B cell (primary cell): ENCODE data around the gene OXNAD1. TPM values are rescaled to one million over a fixed set of nuclear protein-coding genes. Genes with fewer than 3 reads are reported as not detected.

Source experiments
- ATAC-seq: fragments of 200-7000 bp; cut with Tn5 transposase; one replicate; pipeline ENCODE4 v1.10.0; 2021; ENCODE audit warnings: low read depth, mild to moderate bottlenecking, moderate number of reproducible peaks, moderate library complexity
- CTCF ChIA-PET: fragments of 350-600 bp; sonication (Branson Sonifier 250); formaldehyde crosslinking; loops from one replicate; lab custom pipeline; 2021; ENCODE audit warnings: antibody characterized with exemption, inconsistent platforms; lab: Charles Lee
- POLR2A ChIA-PET: fragments of 350-600 bp; sonication (Branson Sonifier 250); formaldehyde crosslinking; loops from one replicate; lab custom pipeline; 2021; ENCODE audit warnings: antibody characterized with exemption; lab: Charles Lee
- DNase-seq: peaks from one replicate; pipeline ENCODE4 v3.0.0; 2013
- H2AFZ ChIP-seq: 2 replicates; pipeline ENCODE4 v1.6.1; 2012; ENCODE audit warnings: mild to moderate bottlenecking, low read depth, low read length; ENCODE audit not compliant: insufficient read depth, poor library complexity, severe bottlenecking
- H3K27ac ChIP-seq, 2 donors: 1 replicate in 1 of 2; 2 replicates in 1 of 2; pipeline ENCODE4 v1.5.1; 2012 to 2013; ENCODE audit warnings: low read length in 2 of 2, mild to moderate bottlenecking in 2 of 2, moderate library complexity in 1 of 2
- H3K27me3 ChIP-seq, 4 experiments: fragments of 200-600 bp in 1 of 4; sonication (generic) in 1 of 4; replicated peaks in 1 of 4; 1 replicate in 2 of 4; 2 replicates in 2 of 4; pipeline versions ENCODE4 v1.6.1 to v1.7.0; 2013 to 2016; ENCODE audit warnings: low read length in 3 of 4, mild to moderate bottlenecking in 2 of 4, mixed read lengths in 1 of 4, moderate library complexity in 1 of 4; ENCODE audit not compliant: insufficient read depth in 4 of 4, control insufficient read depth in 3 of 4; ENCODE audit errors: control extremely low read depth in 1 of 4
- H3K36me3 ChIP-seq, 2 experiments: replicated peaks in 1 of 2; 1 replicate in 1 of 2; 2 replicates in 1 of 2; pipeline versions ENCODE4 v1.6.1 to v1.7.1; 2013; ENCODE audit warnings: low read length in 1 of 2; ENCODE audit not compliant: insufficient read depth in 2 of 2, control insufficient read depth in 1 of 2; ENCODE audit errors: control extremely low read depth in 1 of 2, extremely low read depth in 1 of 2
- H3K4me1 ChIP-seq, 2 donors: fragments of 200-600 bp in 1 of 2; sonication (generic) in 1 of 2; 1 replicate in 1 of 2; 2 replicates in 1 of 2; pipeline versions ENCODE4 v1.5.1 to v1.6.1; 2013 to 2017; ENCODE audit warnings: low read length in 2 of 2; ENCODE audit not compliant: control insufficient read depth in 2 of 2, insufficient read depth in 2 of 2
- H3K4me2 ChIP-seq: replicated peaks from 2 replicates; pipeline ENCODE3; 2012; ENCODE audit warnings: mild to moderate bottlenecking, low read depth, low read length; ENCODE audit not compliant: poor library complexity, severe bottlenecking
- H3K4me3 ChIP-seq, 5 experiments: fragments of 200-600 bp in 1 of 5; sonication (generic) in 1 of 5; 1 replicate in 3 of 5; 2 replicates in 2 of 5; pipeline versions ENCODE4 v1.5.1 to v1.7.0; 2011 to 2016; ENCODE audit warnings: low read length in 4 of 5, mild to moderate bottlenecking in 4 of 5, low read depth in 2 of 5, control low read depth in 1 of 5, moderate library complexity in 1 of 5; ENCODE audit not compliant: insufficient read depth in 1 of 5; ENCODE audit errors: control extremely low read depth in 1 of 5, extremely low read depth in 1 of 5
- H3K79me2 ChIP-seq: fragments of 200-600 bp; sonication (generic); one replicate; pipeline ENCODE4 v1.6.0; 2016; ENCODE audit warnings: low read length; ENCODE audit not compliant: control insufficient read depth, insufficient read depth
- H3K9ac ChIP-seq: fragments of 200-600 bp; sonication (generic); 2 replicates; pipeline ENCODE4 v1.6.1; 2017; ENCODE audit warnings: mild to moderate bottlenecking, low read length, moderate library complexity
- H3K9me3 ChIP-seq, 3 donors: one replicate each; pipeline versions ENCODE4 v1.6.1 to v1.7.1; 2013; ENCODE audit warnings: low read length in 2 of 3; ENCODE audit not compliant: control insufficient read depth in 2 of 3, insufficient read depth in 1 of 3; ENCODE audit errors: control extremely low read depth in 1 of 3
- H4K20me1 ChIP-seq: 2 replicates; pipeline ENCODE4 v1.6.0; 2012; ENCODE audit warnings: mild to moderate bottlenecking, low read length; ENCODE audit not compliant: insufficient read depth, control insufficient read depth, poor library complexity, severe bottlenecking
- H3K27ac Mint-ChIP-seq: one replicate; pipeline ENCODE4 v1.8.0; 2021; ENCODE audit warnings: mixed read lengths
- H3K27me3 Mint-ChIP-seq: one replicate; pipeline ENCODE4 v1.8.0; 2021; ENCODE audit warnings: mixed read lengths
- H3K4me1 Mint-ChIP-seq: one replicate; pipeline ENCODE4 v1.8.0; 2021; ENCODE audit warnings: mixed read lengths
- H3K4me3 Mint-ChIP-seq: one replicate; pipeline ENCODE4 v1.8.0; 2021; ENCODE audit warnings: mixed read lengths
- H3K9me3 Mint-ChIP-seq: one replicate; pipeline ENCODE4 v1.8.0; 2022; ENCODE audit warnings: mixed read lengths; ENCODE audit not compliant: insufficient read depth
- EZH2 ChIP-seq: IDR thresholded peaks from 2 replicates; pipeline ENCODE4 v1.6.1; 2012; ENCODE audit warnings: borderline replicate concordance, low read depth, mild to moderate bottlenecking, moderate library complexity, low read length; ENCODE audit not compliant: insufficient read depth, poor library complexity, severe bottlenecking
- WGBS: methylation state at CpG from one replicate; pipeline ENCODE4 v1.1.5; 2013; ENCODE audit warnings: missing lambda C conversion rate; ENCODE audit not compliant: insufficient coverage; 5-methylcytosine and 5-hydroxymethylcytosine counted together
- intact Hi-C: fragments of 100-400 bp; cut with micrococcal nuclease; formaldehyde crosslinking; loops from one replicate; pipeline ENCODE4 v1.10.0; 2022
- polyA plus RNA-seq: library from polyadenylated mRNA; depleted of rRNA; stranded (reverse); fragments of >200 nt; gene quantifications from 2 replicates; pipeline ENCODE4 v1.2.3, GENCODE V29; 2012
- total RNA-seq, 2 donors: library from RNA; stranded (reverse); fragments of 120-200 nt in 1 of 2; gene quantifications; 1 replicate in 1 of 2; 2 replicates in 1 of 2; pipeline versions ENCODE4 v1.2.3 to v1.2.4, GENCODE V29; 2013 to 2022
- TF ChIP-seq, protein P1 (sequence below): fragments of 200-600 bp; IDR thresholded peaks from one replicate; pipeline ENCODE4 v1.8.0; 2022; ENCODE audit warnings: antibody characterized with exemption, mild to moderate bottlenecking

The OXNAD1 gene
- total and polyA plus RNA-seq, 2 donors (not counting 1 experiment from before 2014, with no cell fraction given), result 4.0 to 12.3 TPM

- no peak for DNase-seq
- no peaks in the 10 kb centered on the region for H3K9me3 Mint-ChIP-seq
- ChIA-PET POLR2A (no interaction called here), CTCF (interaction anchor here (1.9 kb wide), 1 partner anchor 193 kb away, joined by 6 read pairs; no protein-coding TSS in a partner anchor)
- H3K4me2 ChIP-seq, result no peak overlapping the region
- intact Hi-C loops, result no loop called here
- H3K27me3 Mint-ChIP-seq, result peaks cover under 1% of the 10 kb centered on the region
- no peaks in the 10 kb centered on the region for H3K36me3 ChIP-seq
- no peaks in the 10 kb centered on the region for H3K27me3 ChIP-seq
- no peak overlapping the region for H2AFZ ChIP-seq
- H3K4me3 ChIP-seq, result no peak overlapping the region
- H3K79me2 ChIP-seq, result no peaks in the 10 kb centered on the region
- no peak overlapping the region for H3K9ac ChIP-seq
- no peaks in the 10 kb centered on the region for H4K20me1 ChIP-seq
- H3K27ac Mint-ChIP-seq, result no peak overlapping the region
- TF ChIP-seq, protein P1, sequence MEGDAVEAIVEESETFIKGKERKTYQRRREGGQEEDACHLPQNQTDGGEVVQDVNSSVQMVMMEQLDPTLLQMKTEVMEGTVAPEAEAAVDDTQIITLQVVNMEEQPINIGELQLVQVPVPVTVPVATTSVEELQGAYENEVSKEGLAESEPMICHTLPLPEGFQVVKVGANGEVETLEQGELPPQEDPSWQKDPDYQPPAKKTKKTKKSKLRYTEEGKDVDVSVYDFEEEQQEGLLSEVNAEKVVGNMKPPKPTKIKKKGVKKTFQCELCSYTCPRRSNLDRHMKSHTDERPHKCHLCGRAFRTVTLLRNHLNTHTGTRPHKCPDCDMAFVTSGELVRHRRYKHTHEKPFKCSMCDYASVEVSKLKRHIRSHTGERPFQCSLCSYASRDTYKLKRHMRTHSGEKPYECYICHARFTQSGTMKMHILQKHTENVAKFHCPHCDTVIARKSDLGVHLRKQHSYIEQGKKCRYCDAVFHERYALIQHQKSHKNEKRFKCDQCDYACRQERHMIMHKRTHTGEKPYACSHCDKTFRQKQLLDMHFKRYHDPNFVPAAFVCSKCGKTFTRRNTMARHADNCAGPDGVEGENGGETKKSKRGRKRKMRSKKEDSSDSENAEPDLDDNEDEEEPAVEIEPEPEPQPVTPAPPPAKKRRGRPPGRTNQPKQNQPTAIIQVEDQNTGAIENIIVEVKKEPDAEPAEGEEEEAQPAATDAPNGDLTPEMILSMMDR, result no peak
- TF ChIP-seq EZH2, result no peak
- H3K27ac ChIP-seq, result no peak overlapping the region
- WGBS, result 100% methylated on average over 1 of the region's 5 CpGs
- ATAC-seq, result no peak
- H3K4me3 Mint-ChIP-seq, result no peak overlapping the region
- H3K4me1 ChIP-seq, result peaks cover 0 to 2% of the 10 kb centered on the region in 2 donors
- peaks cover 2% of the 10 kb centered on the region for H3K4me1 Mint-ChIP-seq
- H3K9me3 ChIP-seq, result no peaks in the 10 kb centered on the region
Measured at GRCh38 chr3:16242177-16242576, 22.8 kb upstream of the OXNAD1 start.

DNA sequence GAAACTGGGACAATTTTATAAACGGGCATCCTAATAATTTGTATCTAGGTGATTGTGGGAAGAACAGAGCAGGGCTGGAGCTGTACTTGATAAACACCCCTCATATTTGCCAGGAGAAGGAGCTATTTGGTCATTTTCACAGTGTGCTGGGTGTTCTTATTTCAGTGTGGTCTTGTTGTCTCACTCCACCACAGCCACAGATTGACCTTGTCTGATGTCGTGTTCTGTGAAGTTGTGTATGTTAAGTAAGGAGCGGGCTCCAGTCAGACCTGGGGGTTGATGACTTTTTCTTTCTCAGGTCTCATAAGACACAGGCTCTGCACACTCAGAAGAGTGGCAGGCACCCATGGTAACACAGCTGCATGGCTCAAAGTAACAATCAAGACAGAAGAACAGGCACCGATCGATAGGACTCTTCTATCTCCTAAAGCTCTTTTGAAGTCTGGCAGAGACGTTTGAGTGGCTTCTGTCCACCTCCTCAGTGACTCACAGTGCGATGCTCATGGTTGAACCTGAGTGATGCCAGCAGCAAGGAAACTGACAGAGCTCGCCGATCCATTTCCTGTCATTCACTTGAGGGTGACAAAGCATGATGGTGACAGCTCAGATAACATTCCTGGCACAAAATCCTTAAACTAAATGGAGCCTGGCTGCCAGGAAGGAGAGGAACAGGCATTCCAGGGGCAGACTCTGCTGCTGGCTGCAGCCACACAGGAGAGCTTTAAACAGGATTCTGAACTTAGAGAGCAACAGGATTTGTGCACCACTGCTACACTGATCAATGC is 21.1 kb upstream of the OXNAD1 start:
- H3K9me3 Mint-ChIP-seq, result no peaks in the 10 kb centered on the region
- Histone ChIP-seq H3K4me2 (no peak overlapping the region), H4K20me1 (no peaks in the 10 kb centered on the region), H3K4me1 (peaks cover 0 to 8% of the 10 kb centered on the region in 2 donors), H3K27ac (no peak overlapping the region), H3K27me3 (peaks cover 0 to 6% (median 0%) of the 10 kb centered on the region in 4 experiments), H3K79me2 (no peaks in the 10 kb centered on the region), H3K4me3 (no peak overlapping the region), H3K36me3 (no peaks in the 10 kb centered on the region), H3K9me3 (no peaks in the 10 kb centered on the region), H3K9ac (no peak overlapping the region), H2AFZ (no peak overlapping the region)
- CTCF ChIA-PET, result interaction anchor here (1.9 kb wide), 1 partner anchor 195 kb away, joined by 6 read pairs; no protein-coding TSS in a partner anchor
- 73% methylated on average over 7 of the region's 9 CpGs for WGBS
- no peak overlapping the region for H3K4me3 Mint-ChIP-seq
- POLR2A ChIA-PET, result interaction anchor here (0.6 kb wide), 1 partner anchor 8 kb away, joined by 6 read pairs; no protein-coding TSS in a partner anchor
- no peak overlapping the region for H3K27ac Mint-ChIP-seq
- DNase-seq (no peak), ATAC-seq (no peak)
- H3K27me3 Mint-ChIP-seq, result peaks cover 8% of the 10 kb centered on the region
- intact Hi-C loops, result no loop called here
- no peak for TF ChIP-seq EZH2
- TF ChIP-seq, protein P1, result no peak
- peaks cover 10% of the 10 kb centered on the region for H3K4me1 Mint-ChIP-seq
